ENCODE measurements around the gene ZNF14.

DNA sequence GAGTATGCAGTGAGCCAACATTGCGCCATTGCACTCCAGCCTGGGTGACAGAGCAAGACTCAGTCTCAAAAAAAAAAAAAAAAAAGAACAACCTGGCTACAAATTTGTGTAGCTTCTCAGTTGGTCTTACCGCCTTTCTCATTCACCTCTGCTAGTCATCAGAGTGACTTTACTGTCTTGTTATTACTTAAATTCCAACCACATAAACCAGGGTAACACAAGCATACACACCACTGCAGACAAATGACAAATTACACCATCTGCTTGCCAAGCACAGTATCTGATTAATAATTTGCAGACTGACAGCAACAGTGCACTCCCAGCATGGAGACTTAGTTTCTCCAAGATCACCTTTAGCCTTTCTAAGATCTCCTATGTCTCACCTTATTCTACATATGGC, 11.0 kb downstream of the ZNF14 start:
- TF ChIP-seq CTCF (conservative IDR thresholded peaks at IDR 0.05; ENCODE audit: low read depth, low read length) = no peak
- TF ChIP-seq EZH2 (IDR thresholded peaks at IDR 0.05; ENCODE audit: borderline replicate concordance, low read depth, low read length, poor library complexity, severe bottlenecking) = no peak
